ENCODE measurements around the gene KCND3.
A peak's percentile ranks its signal among the peaks of the same experiment; 100 is the strongest.

The KCND3 gene

GRCh38 chr1:111956155-111956771 lies 33.2 kb downstream of the KCND3 start:
- no peak for DNase-seq

- DNase-seq: no peak
Observed at GRCh38 chr1:111955755-111956154, 33.7 kb downstream of the KCND3 start.

GRCh38 chr1:111953797-111954196 lies 35.7 kb downstream of the KCND3 start:
- DNase-seq: no peak

DNA sequence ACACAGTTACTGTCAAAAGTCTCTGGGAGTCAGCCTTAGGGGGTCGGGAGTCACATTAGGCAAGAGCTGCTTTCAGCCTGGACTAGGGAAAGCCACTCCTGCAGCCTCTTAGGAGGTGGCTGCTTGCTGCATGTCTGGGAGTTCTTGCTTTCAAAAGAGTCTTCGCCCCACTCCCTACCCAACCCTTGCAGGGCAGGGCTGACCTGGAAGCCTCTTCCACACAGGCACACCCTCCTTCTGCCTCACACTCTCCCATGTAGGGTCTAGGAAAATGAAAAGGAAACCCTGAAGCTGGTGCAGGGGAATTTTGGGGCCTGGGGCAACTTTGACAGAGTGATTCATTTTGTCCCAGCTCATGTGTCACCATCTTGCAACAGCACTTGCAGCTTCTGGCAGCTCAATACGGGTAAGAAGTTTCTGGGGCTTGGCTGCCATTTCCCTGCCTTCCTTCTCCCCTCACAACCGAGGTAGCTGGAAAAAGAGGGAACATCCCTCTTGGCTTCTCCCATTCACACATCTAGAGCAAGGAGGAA lies 37.3 kb downstream of the KCND3 start:
- no peak for DNase-seq

DNA sequence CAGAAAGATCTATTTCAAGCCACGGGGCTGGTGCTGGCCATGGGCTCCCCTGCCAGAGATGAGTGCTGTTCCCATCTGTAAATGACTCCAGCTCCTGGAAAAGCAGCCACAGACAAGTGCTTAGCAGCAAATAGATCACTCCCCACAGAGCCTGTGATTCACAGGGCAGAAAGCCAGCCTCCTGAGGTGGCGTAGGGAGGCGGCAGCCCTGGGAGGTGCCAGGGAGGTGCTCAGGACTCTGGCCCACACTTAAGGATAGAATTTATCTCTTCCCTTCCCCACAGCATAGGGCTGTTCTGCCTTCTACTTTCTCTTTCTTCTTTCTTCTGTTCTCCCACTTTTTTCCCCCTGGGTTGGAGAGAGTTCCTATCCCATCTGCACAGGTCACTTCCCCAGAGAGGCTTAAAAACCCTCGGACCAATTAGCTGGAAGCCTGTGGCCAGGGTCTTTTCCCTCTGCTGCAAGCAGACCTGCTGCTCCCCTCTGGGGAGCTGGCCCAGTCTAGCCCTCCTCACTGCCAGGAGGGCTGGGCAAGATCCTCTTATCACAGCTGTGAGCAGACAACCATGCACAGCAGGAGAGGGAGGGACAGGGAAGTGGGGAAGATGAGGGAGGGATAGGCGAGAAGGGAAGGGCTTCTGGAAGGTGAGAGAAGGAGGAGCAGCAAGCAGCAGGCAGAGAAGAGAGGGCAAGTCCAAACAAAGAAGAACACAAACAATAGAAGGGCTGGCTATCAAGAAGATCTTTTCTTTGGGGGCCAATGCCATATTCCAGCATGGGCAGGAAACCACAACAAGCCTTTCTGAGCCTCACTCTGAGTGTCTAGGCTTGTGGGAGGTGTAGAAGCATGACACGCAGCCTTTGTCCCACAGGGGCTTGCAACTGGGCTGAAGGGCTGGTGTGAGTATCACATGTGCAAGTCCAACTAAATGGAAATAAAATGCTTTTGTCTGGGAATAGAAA lies 41.0 kb downstream of the KCND3 start:
- DNase-seq: peak; percentile 37

DNA sequence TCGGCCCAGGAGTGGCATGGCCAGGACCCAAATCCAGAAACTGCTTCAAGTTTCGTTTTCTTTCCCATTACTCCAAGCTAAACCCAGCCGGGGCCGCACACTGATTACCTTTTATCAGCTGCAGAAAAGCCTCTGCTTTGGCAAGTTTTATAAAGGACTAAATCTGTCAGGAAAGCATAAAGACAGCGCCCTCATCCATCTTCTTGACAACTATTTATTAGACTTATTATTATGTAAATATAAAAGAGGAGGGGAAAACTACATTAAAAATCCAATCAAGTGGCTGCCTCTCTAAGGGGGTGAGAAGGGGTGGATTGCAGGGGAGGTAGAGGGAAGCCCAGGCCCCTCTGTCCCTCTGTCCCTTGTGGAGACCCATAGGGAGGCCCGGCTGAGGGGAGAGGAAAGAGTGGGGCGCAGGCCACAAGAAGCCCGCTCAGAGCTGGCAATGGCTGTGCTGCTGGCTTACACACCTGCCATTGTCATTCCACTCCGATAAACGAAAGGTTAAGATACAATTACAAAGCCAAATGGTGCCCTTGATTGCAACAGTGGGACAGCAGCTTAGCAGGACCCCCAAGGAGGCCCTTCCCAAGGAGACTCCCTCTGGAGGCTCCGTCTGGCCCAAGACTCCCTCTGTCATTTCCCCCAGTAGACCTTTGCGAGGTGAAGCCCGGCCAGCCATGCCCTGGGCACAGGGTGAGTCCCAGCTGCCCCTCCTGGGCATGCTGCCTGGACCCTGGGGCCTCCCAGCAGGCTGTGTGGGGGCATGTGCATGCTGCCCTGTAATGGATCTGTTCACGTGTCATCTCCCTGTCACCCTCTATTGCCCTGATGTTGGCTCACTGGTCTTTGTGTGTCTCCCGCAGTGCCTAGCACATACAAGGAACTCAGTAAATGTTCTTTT lies 45.4 kb downstream of the KCND3 start:
- no peak for DNase-seq

- DNase-seq: no peak
Observed at GRCh38 chr1:111943066-111943465, 46.4 kb downstream of the KCND3 start.

GRCh38 chr1:111938536-111938935 lies 50.9 kb downstream of the KCND3 start:
- DNase-seq: no peak

GRCh38 chr1:111938123-111938522 lies 51.3 kb downstream of the KCND3 start:
- peak; percentile 27 for DNase-seq

GRCh38 chr1:111937147-111937725 lies 52.2 kb downstream of the KCND3 start:
- no peak for DNase-seq

- DNase-seq: no peak
Observed at GRCh38 chr1:111934106-111934852, 55.2 kb downstream of the KCND3 start.

DNA sequence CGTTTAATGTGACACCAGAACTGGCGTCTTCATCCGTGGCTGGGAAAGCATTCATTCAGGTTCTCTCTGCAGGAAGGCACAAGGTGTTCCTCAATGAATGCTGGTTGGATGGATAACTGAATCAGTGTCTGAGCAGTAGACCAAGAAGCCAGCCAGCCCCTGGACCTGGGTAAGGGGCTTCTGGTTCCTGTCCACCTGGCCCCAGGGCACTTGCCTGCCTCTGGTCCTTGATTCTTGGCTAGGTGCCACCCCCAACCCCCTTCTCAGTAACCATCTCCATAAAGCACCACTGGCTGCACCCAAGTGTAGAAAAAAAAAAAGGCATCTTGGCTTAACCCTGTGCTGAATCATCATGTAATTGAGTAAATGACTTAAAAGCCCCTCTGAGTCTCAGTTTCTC lies 59.1 kb downstream of the KCND3 start:
- DNase-seq: no peak

- no peak for DNase-seq
Observed at GRCh38 chr1:111928531-111928930, 60.9 kb downstream of the KCND3 start.

DNA sequence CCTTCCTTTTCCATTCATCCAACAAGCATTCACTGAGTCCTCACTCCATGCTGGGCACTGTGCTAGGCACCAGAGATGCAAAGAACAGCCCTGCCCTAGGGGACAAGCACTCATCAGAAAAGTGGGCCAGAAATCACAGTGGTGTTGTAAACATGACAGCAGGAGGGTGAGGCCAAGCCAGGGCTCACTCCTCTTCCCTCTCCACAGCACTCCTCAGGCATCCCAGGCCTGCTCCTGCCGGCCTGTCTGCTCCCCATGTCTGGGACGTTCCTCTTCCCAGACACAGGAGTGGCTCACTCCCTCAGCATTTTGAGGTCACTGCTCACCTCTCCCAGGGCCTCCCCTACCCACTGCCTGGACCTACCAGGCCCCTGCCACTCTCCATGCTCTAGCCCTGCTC lies 61.8 kb downstream of the KCND3 start:
- no peak for DNase-seq

DNA sequence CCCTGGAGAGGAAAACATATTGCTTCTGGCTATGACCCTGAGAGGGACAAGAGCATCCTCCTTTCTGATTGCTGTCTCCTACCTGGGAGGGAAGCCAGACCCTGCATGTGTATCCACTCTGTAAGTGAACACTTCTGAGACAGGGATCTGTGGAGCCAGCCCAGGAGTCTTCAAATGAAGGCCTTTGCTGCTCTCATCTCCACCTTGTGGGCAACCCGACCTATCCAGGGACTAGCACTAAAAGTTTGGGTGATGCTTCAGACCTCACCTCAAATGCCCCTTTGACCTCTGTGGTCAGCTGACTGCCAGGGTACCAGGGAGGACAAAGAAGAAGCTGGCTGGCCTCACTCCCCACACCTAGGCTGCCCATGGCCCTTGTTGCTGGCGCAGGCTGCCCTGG lies 64.7 kb downstream of the KCND3 start:
- DNase-seq: no peak

- DNase-seq: no peak
Observed at GRCh38 chr1:111923766-111924165, 65.7 kb downstream of the KCND3 start.

- DNase-seq: no peak
Observed at GRCh38 chr1:111921948-111922347, 67.5 kb downstream of the KCND3 start.

DNA sequence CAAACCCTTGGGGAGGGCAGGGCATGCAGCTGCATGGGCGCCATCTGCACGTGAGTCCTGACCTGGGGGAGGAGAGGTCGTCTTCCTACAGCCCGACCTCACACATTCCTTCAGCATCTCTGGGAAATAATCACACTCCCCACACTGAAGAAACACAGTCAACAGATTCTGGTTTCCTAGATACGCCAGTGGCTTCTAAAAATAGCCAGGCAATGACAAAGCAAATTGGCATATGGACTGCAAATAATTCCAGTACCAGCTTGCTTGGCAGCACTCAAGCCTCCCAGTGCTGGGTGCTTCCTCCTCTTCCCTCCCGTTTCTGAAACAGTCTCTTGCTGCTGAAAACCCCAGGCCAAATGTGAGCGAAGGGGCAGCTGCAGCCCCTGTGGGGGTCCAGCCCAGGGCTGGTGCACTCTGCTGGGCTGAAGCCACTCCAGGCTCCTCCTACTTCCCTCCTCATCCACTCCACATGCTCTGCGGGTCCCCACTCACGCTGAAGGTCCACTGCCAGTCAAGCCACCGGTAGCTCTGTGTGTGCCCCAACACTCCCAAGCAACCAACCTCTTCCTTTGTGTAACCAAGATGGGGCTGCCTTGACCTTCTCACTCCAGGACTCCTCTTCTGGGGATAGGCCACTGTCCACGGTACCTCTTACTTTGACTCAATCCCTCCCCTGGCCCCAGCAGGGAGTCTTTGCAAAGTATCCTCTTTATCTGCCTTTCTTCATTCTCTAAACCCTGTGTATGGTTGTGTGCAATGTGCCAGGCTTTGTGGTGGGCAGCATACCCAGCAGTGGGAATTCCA lies 69.0 kb downstream of the KCND3 start:
- peak; percentile 86 for DNase-seq

DNA sequence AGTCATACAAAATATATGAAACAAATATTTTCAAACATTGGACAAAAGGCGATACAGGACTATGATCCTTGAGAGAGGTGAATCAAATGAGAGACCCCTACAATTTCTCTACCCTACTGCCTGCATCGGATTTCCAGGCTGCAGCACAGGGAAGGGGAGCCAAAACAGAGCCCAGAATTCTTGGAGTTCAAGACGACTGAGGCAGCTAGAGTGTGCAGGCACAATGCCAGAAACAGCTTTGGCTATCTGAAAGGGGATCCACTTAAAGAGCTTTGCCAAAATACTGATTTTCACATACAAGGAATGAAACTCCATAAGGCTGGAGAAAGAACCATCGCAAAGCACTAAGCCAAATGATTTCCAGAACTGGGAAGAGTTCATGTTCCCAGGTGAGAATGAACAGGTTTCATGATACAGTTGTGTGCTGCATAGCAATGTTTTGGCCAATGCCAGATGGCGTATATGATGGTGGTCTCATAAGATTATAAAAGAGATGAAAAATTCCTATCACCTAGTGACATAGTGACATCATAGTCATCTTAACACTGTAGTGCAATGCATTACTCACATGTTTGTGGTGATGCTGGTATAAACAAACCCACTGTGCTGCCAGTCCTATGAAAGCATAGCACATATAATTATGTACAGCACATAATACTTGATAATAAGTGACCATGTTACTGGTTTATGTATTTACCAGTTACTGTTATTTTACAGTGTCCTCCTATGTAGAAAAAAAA lies 77.5 kb downstream of the KCND3 start:
- no peak for DNase-seq

- no peak for DNase-seq
Observed at GRCh38 chr1:111911061-111911460, 78.4 kb downstream of the KCND3 start.

Data from DMS153 (cell line).